MM.1S (cell line): ENCODE results near the gene METTL9.
"Not testable (repeated sequence)": the region's sequence is repeated elsewhere in the genome, so short reads cannot be mapped to it uniquely, and the experiment has no call there.

Experiments
- DNase-seq: peaks from one replicate; pipeline ENCODE4 v3.0.0-alpha.2; 2015
- H2AFZ ChIP-seq: fragments of 300-600 bp; sonication (generic); 2 replicates; pipeline ENCODE4 v1.6.0; 2016; ENCODE audit warnings: antibody characterized with exemption, low read length
- H3F3A ChIP-seq: fragments of 300-600 bp; sonication (generic); 2 replicates; pipeline ENCODE4 v1.6.1; 2016; ENCODE audit warnings: mild to moderate bottlenecking, antibody characterized with exemption, low read length, moderate library complexity, mixed read lengths; ENCODE audit not compliant: insufficient read depth
- H3K27ac ChIP-seq: fragments of 300-600 bp; sonication (generic); 2 replicates; pipeline ENCODE4 v1.5.1; 2016; ENCODE audit warnings: mild to moderate bottlenecking, low read length
- H3K27me3 ChIP-seq: fragments of 300-600 bp; sonication (generic); replicated peaks from 2 replicates; pipeline ENCODE4 v1.6.0; 2016; ENCODE audit warnings: low read length; ENCODE audit not compliant: insufficient read depth
- H3K36me3 ChIP-seq: fragments of 300-600 bp; sonication (generic); replicated peaks from 2 replicates; pipeline ENCODE4 v1.6.1; 2016; ENCODE audit warnings: mild to moderate bottlenecking, low read length, mixed read lengths; ENCODE audit not compliant: insufficient read depth
- H3K4me1 ChIP-seq: fragments of 300-600 bp; sonication (generic); 2 replicates; pipeline ENCODE4 v1.6.1; 2016; ENCODE audit warnings: low read length, mixed read lengths
- H3K4me2 ChIP-seq: fragments of 300-600 bp; sonication (generic); 2 replicates; pipeline ENCODE4 v1.6.0; 2016; ENCODE audit warnings: low read depth, low read length
- H3K4me3 ChIP-seq: fragments of 300-600 bp; sonication (generic); 2 replicates; pipeline ENCODE4 v1.5.1; 2016; ENCODE audit warnings: low read length, mixed read lengths
- H3K79me2 ChIP-seq: fragments of 300-600 bp; sonication (generic); 2 replicates; pipeline ENCODE4 v1.6.1; 2016; ENCODE audit warnings: mixed run types, low read length, mixed read lengths
- H3K9ac ChIP-seq: fragments of 300-600 bp; sonication (generic); 2 replicates; pipeline ENCODE4 v1.6.1; 2016; ENCODE audit warnings: low read length, mixed read lengths
- H3K9me2 ChIP-seq: fragments of 300-600 bp; sonication (generic); replicated peaks from 2 replicates; pipeline ENCODE4 v1.6.1; 2016; ENCODE audit warnings: mild to moderate bottlenecking, low read length, mixed read lengths; ENCODE audit not compliant: insufficient read depth
- H3K9me3 ChIP-seq: fragments of 300-600 bp; sonication (generic); replicated peaks from 2 replicates; pipeline ENCODE4 v1.6.1; 2016; ENCODE audit warnings: mild to moderate bottlenecking, low read length, mixed read lengths; ENCODE audit not compliant: insufficient read depth
- H4K20me1 ChIP-seq: fragments of 300-600 bp; sonication (generic); 2 replicates; pipeline ENCODE4 v1.6.1; 2016; ENCODE audit warnings: mild to moderate bottlenecking, low read length, moderate library complexity, mixed read lengths; ENCODE audit not compliant: insufficient read depth
- EZH2 ChIP-seq: fragments of 300-600 bp; sonication (generic); optimal IDR thresholded peaks from 2 replicates; pipeline ENCODE3; 2017; ENCODE audit warnings: low read depth, mild to moderate bottlenecking, antibody characterized with exemption, low read length, mixed read lengths
- EZH2phosphoT487 ChIP-seq: fragments of 300-600 bp; sonication (generic); IDR thresholded peaks from 2 replicates; pipeline ENCODE4 v1.6.1; 2018; ENCODE audit warnings: antibody characterized with exemption, low read length
- TF ChIP-seq, protein P1 (sequence below): fragments of 300-600 bp; sonication (generic); IDR thresholded peaks from 2 replicates; pipeline ENCODE4 v1.5.1; 2016; ENCODE audit warnings: antibody characterized with exemption, low read length, mixed read lengths

METTL9 gene

DNA sequence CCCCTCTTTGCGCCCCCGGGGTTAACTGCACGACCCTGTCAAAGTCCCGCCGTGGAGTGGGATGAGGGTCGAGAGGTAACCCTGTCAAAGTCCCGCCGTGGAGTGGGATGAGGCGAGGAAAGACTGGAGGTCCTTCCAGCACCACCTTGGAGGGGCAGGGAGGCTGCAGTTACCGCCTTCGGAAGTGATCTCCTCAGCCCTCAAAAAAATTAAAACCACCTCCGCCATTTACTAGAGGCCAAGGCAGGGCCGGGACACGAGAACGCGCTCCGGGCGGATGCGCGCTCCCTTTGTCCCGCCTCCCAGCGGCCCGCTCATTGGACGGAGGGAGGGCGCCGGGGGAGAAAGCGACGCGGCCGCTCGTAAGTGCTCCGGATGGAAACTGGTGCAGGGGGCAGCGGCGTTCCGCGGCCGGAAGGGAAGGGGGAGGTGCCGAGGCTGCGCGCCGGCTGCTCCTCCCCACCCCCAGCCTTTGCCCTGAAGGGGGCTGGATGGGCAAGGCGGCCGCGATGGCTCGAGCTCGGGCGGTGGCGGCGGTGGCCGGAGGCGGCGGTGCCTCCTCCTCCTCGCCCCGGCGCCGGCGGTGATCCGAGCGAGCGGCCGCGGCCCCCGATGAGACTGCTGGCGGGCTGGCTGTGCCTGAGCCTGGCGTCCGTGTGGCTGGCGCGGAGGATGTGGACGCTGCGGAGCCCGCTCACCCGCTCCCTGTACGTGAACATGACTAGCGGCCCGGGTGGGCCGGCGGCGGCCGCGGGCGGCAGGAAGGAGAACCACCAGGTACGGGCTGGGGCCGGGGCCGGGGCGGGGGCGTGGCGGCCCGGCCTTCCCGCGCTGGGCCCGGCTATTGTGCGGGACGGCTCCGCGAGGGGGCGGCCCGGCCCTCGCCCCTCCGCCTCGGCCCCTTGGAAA, at the start of gene METTL9:
Gene METTL9, plus strand, starts transcription at position 456 of the 909 bp plus-strand sequence. Its CDS starts 157 bp downstream, at position 613.
- H3K27ac ChIP-seq = peak within 1 kb of the TSS; percentile 68
- H2AFZ ChIP-seq = peak within 1 kb of the TSS; percentile 97
- H3K4me1 ChIP-seq = peaks cover 19% of the 10 kb centered on the region
- TF ChIP-seq EZH2phosphoT487 = no peak
- no peak for TF ChIP-seq EZH2
- TF ChIP-seq, protein P1, sequence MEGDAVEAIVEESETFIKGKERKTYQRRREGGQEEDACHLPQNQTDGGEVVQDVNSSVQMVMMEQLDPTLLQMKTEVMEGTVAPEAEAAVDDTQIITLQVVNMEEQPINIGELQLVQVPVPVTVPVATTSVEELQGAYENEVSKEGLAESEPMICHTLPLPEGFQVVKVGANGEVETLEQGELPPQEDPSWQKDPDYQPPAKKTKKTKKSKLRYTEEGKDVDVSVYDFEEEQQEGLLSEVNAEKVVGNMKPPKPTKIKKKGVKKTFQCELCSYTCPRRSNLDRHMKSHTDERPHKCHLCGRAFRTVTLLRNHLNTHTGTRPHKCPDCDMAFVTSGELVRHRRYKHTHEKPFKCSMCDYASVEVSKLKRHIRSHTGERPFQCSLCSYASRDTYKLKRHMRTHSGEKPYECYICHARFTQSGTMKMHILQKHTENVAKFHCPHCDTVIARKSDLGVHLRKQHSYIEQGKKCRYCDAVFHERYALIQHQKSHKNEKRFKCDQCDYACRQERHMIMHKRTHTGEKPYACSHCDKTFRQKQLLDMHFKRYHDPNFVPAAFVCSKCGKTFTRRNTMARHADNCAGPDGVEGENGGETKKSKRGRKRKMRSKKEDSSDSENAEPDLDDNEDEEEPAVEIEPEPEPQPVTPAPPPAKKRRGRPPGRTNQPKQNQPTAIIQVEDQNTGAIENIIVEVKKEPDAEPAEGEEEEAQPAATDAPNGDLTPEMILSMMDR = no peak
- peak within 1 kb of the TSS; percentile 94 for H3K4me3 ChIP-seq
- peak within 1 kb of the TSS; percentile 80 for H3K4me2 ChIP-seq
- no peaks in the 10 kb centered on the region for H3K9me3 ChIP-seq
- peak; percentile 95 for DNase-seq
- no peaks in the 10 kb centered on the region for H4K20me1 ChIP-seq
- peak within 1 kb of the TSS; percentile 90 for H3K9ac ChIP-seq
- H3K36me3 ChIP-seq = no peaks in the 10 kb centered on the region
- H3K79me2 ChIP-seq = peaks cover 45% of the 10 kb centered on the region
- H3K27me3 ChIP-seq = no peaks in the 10 kb centered on the region
- no peaks in the 10 kb centered on the region for H3K9me2 ChIP-seq
- peaks cover 10% of the 10 kb centered on the region; the same call in 1 of the 2 replicates for H3F3A ChIP-seq

DNA sequence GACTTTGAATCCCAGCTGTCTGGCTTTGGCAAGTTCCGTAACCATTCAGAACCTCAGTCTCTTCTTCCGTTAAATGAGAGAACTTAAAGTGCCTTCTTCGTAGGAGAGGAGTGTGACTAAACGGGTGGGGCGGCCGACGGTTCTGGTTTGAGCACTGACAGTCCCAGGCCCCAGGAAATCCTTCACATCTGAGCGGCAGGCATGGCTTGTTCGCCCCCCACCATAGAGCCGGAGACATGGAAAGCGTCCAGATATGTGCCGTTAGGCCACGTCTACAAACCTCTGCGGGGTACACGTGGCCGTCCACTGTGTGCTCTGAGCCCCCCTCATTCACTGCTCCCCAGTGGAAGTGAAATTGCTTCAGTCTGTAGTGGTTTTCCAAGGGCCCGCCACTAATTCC, 49.4 kb upstream of the METTL9 start:
- H3F3A ChIP-seq, H3K4me2 ChIP-seq, H3K27ac ChIP-seq, H3K4me1 ChIP-seq, H3K79me2 ChIP-seq, H3K36me3 ChIP-seq, H3K9ac ChIP-seq, H3K27me3 ChIP-seq, H2AFZ ChIP-seq, H4K20me1 ChIP-seq, H3K9me3 ChIP-seq, H3K9me2 ChIP-seq, DNase-seq, H3K4me3 ChIP-seq: not testable (repeated sequence)

DNA sequence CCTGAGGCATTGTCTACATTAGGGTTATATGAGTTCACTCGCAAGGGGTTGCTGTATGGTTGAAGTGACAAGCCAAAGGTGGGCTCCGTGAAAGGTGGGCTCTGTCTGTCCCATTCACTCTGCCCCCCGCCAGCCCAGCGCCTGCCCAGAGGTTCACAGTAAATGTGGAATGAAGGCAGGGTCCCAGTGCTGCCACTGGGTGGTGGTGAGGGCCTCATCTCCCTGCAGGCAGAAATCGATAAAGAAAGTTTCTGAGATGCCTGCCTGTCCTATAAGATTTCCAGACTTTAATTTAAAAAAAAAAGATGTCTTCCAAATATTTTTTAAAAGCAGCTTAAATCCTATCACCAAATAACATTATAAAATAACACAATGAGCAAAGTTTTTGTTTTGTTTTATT, 48.9 kb upstream of the METTL9 start:
- H3K9me2 ChIP-seq, H2AFZ ChIP-seq, H3K27me3 ChIP-seq, H3K79me2 ChIP-seq, H3K36me3 ChIP-seq, H3K9me3 ChIP-seq, H3F3A ChIP-seq, H3K4me1 ChIP-seq, H4K20me1 ChIP-seq, H3K4me3 ChIP-seq, H3K9ac ChIP-seq, DNase-seq, H3K4me2 ChIP-seq, H3K27ac ChIP-seq: not testable (repeated sequence)

DNA sequence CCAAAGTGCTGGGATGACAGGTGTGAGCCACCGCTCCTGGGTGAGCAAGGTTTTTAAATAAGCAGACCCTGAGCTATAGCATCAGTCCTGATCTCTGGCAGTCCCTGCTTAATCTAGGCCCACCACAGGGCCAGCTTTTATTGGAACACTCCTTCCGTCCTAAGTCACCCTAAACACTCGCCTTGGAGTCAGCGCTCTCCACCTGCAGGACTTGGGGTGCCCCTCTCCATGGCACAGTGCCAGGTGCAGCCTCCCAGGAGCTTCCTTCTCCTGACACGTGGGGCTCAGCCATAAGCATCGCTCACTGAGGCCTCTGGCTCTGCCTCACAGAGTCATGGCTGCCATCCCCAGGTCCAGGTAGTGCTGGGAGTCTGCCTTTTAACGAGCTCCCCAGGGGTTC, 48.3 kb upstream of the METTL9 start:
- H3K36me3 ChIP-seq, H3K9ac ChIP-seq, H3K4me1 ChIP-seq: not testable (repeated sequence)

GRCh38 chr16:21551600-21551999, 47.8 kb upstream of the METTL9 start:
- H2AFZ ChIP-seq, H3K9me3 ChIP-seq, DNase-seq, H3K4me3 ChIP-seq, H3K4me2 ChIP-seq, H4K20me1 ChIP-seq, H3K9me2 ChIP-seq, H3K27ac ChIP-seq, H3K36me3 ChIP-seq, H3K27me3 ChIP-seq, H3K9ac ChIP-seq, H3K4me1 ChIP-seq, H3F3A ChIP-seq, H3K79me2 ChIP-seq: not testable (repeated sequence)

More for the DNA sequence above, 48.3 kb upstream of the METTL9 start:
- H3K27me3 ChIP-seq, H3F3A ChIP-seq, H3K4me2 ChIP-seq, H2AFZ ChIP-seq, DNase-seq, H3K27ac ChIP-seq, H3K79me2 ChIP-seq, H3K4me3 ChIP-seq, H3K9me2 ChIP-seq, H4K20me1 ChIP-seq, H3K9me3 ChIP-seq: not testable (repeated sequence)

DNA sequence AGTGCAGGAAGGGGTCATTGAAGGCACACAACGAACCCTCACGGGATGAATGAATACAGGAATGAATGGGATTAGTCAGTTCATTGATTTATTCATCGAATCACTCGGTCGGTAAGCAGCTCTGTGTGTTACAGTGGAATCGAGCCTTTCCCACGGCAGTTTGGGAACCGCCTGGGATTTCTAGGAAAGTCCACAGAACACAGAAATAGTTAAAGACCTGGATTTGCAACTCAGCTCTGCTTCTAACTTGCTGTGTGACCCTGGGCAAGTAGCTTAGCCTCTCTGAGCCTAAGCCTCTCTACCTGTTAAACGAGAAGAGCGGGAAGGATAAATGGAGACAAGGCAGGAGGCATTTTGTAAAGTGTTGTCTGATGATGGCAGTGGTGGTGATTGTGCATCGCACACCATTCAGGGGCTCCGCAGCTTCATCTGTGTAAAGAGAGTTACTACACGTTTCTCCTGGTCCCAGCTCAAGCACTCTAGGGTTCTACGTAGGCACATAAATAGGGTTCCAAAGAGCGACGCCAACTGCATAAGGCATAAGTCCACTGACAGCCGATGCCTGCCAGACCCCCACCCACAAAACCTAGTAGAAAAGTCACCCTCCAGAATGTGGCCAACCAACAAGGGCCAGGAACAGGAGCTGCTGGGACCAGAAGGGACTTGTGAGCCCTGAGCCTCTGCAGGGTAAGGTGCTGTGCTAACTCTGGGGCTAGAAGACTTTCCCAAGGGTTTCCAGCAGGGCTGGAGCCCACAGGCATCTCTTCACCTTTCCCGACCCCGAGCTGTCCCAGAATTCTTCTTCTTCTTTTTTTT, 45.7 kb upstream of the METTL9 start:
- not testable (repeated sequence) for H3K4me2 ChIP-seq, H3K27ac ChIP-seq, H3K27me3 ChIP-seq, H3K9me3 ChIP-seq, H3K4me3 ChIP-seq, H3K9me2 ChIP-seq, H3K79me2 ChIP-seq, DNase-seq, H3K36me3 ChIP-seq, H3K4me1 ChIP-seq, H3F3A ChIP-seq, H2AFZ ChIP-seq, H3K9ac ChIP-seq, H4K20me1 ChIP-seq
